IMR-90 (cell line): ENCODE measurements around the gene MESP2. TPM values are rescaled to one million over a fixed set of nuclear protein-coding genes. Genes with fewer than 3 reads are reported as not detected.

Experiments
- ATAC-seq: fragments of 200-7000 bp; cut with Tn5 transposase; 2 replicates; pipeline ENCODE4 v1.9.1; 2020; ENCODE audit warnings: low read depth, mild to moderate bottlenecking, moderate library complexity
- BruUV-seq: library from RNA; stranded (reverse); fragments of 400-500 nt; replicated peaks from 2 replicates; lab custom pipeline; 2021; lab: Mats Ljungman, UMichigan
- CTCF ChIA-PET: fragments of 300-600 bp; formaldehyde crosslinking; extraction: SDS; loops from one replicate; lab custom pipeline; 2021; ENCODE audit warnings: antibody characterized with exemption; lab: Yijun Ruan, JAX
- POLR2A ChIA-PET: fragments of 300-600 bp; sonication (Branson Sonifier 250); formaldehyde crosslinking; loops from one replicate; lab custom pipeline; 2022; ENCODE audit warnings: antibody characterized with exemption; ENCODE audit not compliant: unreplicated experiment; lab: Charles Lee
- DNase-seq: peaks from one replicate; pipeline ENCODE4 v3.0.0; 2013
- H2AFZ ChIP-seq: replicated peaks from 2 replicates; pipeline ENCODE3; 2013; ENCODE audit warnings: low read length, mild to moderate bottlenecking; ENCODE audit not compliant: poor library complexity
- H2AK5ac ChIP-seq: 2 replicates; pipeline ENCODE4 v1.6.1; 2013; ENCODE audit warnings: low read depth, low read length, inconsistent platforms
- H2AK9ac ChIP-seq: replicated peaks from 2 replicates; pipeline ENCODE3; 2013; ENCODE audit warnings: mild to moderate bottlenecking, low read depth, low read length, moderate library complexity; ENCODE audit not compliant: poor library complexity
- H2BK120ac ChIP-seq: 2 replicates; pipeline ENCODE4 v1.6.1; 2013; ENCODE audit warnings: low read depth, low read length, inconsistent platforms
- H2BK15ac ChIP-seq: 3 replicates; pipeline ENCODE4 v1.6.1; 2013; ENCODE audit warnings: low read depth, low read length, inconsistent platforms
- H2BK20ac ChIP-seq: 2 replicates; pipeline ENCODE4 v1.6.1; 2013; ENCODE audit warnings: low read depth, mild to moderate bottlenecking, inconsistent platforms, low read length, moderate library complexity
- H2BK5ac ChIP-seq: 2 replicates; pipeline ENCODE4 v1.6.1; 2013; ENCODE audit warnings: mild to moderate bottlenecking, low read depth, low read length, inconsistent platforms; ENCODE audit not compliant: poor library complexity, severe bottlenecking
- H3K14ac ChIP-seq: replicated peaks from 2 replicates; pipeline ENCODE4 v1.6.1; 2013; ENCODE audit warnings: low read depth, low read length, inconsistent platforms
- H3K18ac ChIP-seq: 2 replicates; pipeline ENCODE4 v1.6.1; 2013; ENCODE audit warnings: low read depth, low read length, control low read depth
- H3K23ac ChIP-seq: 2 replicates; pipeline ENCODE4 v1.6.1; 2013; ENCODE audit warnings: low read depth, low read length, inconsistent platforms
- H3K27ac ChIP-seq: 2 replicates; pipeline ENCODE4 v1.5.1; 2013; ENCODE audit warnings: mild to moderate bottlenecking, control low read depth, low read length; ENCODE audit not compliant: insufficient read depth
- H3K27me3 ChIP-seq: 2 replicates; pipeline ENCODE4 v1.6.1; 2013; ENCODE audit warnings: low read length; ENCODE audit not compliant: control insufficient read depth, insufficient read depth
- H3K36me3 ChIP-seq: 2 replicates; pipeline ENCODE4 v1.6.1; 2013; ENCODE audit warnings: low read length, mixed read lengths; ENCODE audit not compliant: control insufficient read depth, insufficient read depth
- H3K4ac ChIP-seq: 2 replicates; pipeline ENCODE4 v1.6.1; 2013; ENCODE audit warnings: low read depth, low read length, inconsistent platforms
- H3K4me1 ChIP-seq: 2 replicates; pipeline ENCODE4 v1.6.1; 2013; ENCODE audit warnings: low read length, mixed read lengths; ENCODE audit not compliant: control insufficient read depth, insufficient read depth
- H3K4me2 ChIP-seq: 2 replicates; pipeline ENCODE4 v1.6.1; 2013; ENCODE audit warnings: low read depth, mild to moderate bottlenecking, control low read depth, low read length, moderate library complexity
- H3K4me3 ChIP-seq: 2 replicates; pipeline ENCODE4 v1.5.1; 2013; ENCODE audit warnings: low read depth, mild to moderate bottlenecking, control low read depth, low read length, moderate library complexity; ENCODE audit not compliant: insufficient read depth
- H3K56ac ChIP-seq: 2 replicates; pipeline ENCODE4 v1.6.1; 2013; ENCODE audit warnings: low read length, inconsistent platforms; ENCODE audit not compliant: insufficient read depth; ENCODE audit errors: extremely low read depth
- H3K79me1 ChIP-seq, 2 experiments: 2 replicates each; pipeline ENCODE4 v1.6.1; 2013; ENCODE audit warnings: low read length in 2 of 2, inconsistent platforms in 1 of 2, low read depth in 1 of 2
- H3K9ac ChIP-seq: 2 replicates; pipeline ENCODE4 v1.6.1; 2013; ENCODE audit warnings: low read depth, low read length, control low read depth
- H3K9me1 ChIP-seq: 2 replicates; pipeline ENCODE4 v1.6.1; 2013; ENCODE audit warnings: low read length, inconsistent platforms; ENCODE audit not compliant: insufficient read depth
- H3K9me3 ChIP-seq: 2 replicates; pipeline ENCODE4 v1.6.1; 2013; ENCODE audit warnings: low read length; ENCODE audit not compliant: control insufficient read depth, insufficient read depth
- H4K20me1 ChIP-seq: 2 replicates; pipeline ENCODE4 v1.6.1; 2013; ENCODE audit warnings: low read length, inconsistent platforms; ENCODE audit not compliant: insufficient read depth
- H4K5ac ChIP-seq: 2 replicates; pipeline ENCODE4 v1.6.1; 2013; ENCODE audit warnings: mild to moderate bottlenecking, low read depth, low read length, control low read depth
- H4K8ac ChIP-seq, 2 experiments: 2 replicates each; pipeline ENCODE4 v1.6.1; 2013; ENCODE audit warnings: low read depth in 2 of 2, low read length in 2 of 2, control low read depth in 1 of 2, inconsistent platforms in 1 of 2
- H4K91ac ChIP-seq: 2 replicates; pipeline ENCODE4 v1.6.1; 2013; ENCODE audit warnings: low read depth, low read length, inconsistent platforms; ENCODE audit not compliant: insufficient read depth
- BHLHE40 ChIP-seq: fragments of 150-350 bp; IDR thresholded peaks from 2 replicates; pipeline ENCODE4 v1.6.1; 2016; ENCODE audit warnings: mild to moderate bottlenecking, low read depth, low read length
- CEBPB ChIP-seq: IDR thresholded peaks from 2 replicates; pipeline ENCODE4 v1.6.1; 2012; ENCODE audit warnings: low read depth, low read length, improper control_type of control experiment
- CHD1 ChIP-seq: IDR thresholded peaks from 2 replicates; pipeline ENCODE4 v1.6.1; 2012; ENCODE audit warnings: low read depth, low read length, improper control_type of control experiment
- ELK1 ChIP-seq: fragments of 150-350 bp; IDR thresholded peaks from 2 replicates; pipeline ENCODE4 v1.6.1; 2016; ENCODE audit warnings: low read depth, mild to moderate bottlenecking, low read length, moderate library complexity, borderline replicate concordance
- FOS ChIP-seq: fragments of 150-350 bp; IDR thresholded peaks from 2 replicates; pipeline ENCODE4 v1.6.1; 2016; ENCODE audit warnings: low read depth, low read length
- MAFK ChIP-seq: IDR thresholded peaks from 2 replicates; pipeline ENCODE4 v1.6.1; 2012; ENCODE audit warnings: low read depth, low read length, improper control_type of control experiment
- MAZ ChIP-seq: IDR thresholded peaks from 2 replicates; pipeline ENCODE4 v1.6.1; 2012; ENCODE audit warnings: low read depth, mild to moderate bottlenecking, low read length, improper control_type of control experiment, moderate library complexity, borderline replicate concordance
- MXI1 ChIP-seq: IDR thresholded peaks from 2 replicates; pipeline ENCODE4 v1.6.1; 2012; ENCODE audit warnings: low read depth, mild to moderate bottlenecking, low read length, moderate library complexity, borderline replicate concordance
- NFE2L2 ChIP-seq: fragments of 150-350 bp; IDR thresholded peaks from 2 replicates; pipeline ENCODE4 v1.6.1; 2016; ENCODE audit warnings: low read depth, mild to moderate bottlenecking, low read length
- POLR2A ChIP-seq: IDR thresholded peaks from 2 replicates; pipeline ENCODE4 v1.6.1; 2012; ENCODE audit warnings: mild to moderate bottlenecking, low read depth, low read length
- RAD21 ChIP-seq: IDR thresholded peaks from 2 replicates; pipeline ENCODE4 v1.6.1; 2012; ENCODE audit warnings: low read length, improper control_type of control experiment
- RCOR1 ChIP-seq: IDR thresholded peaks from 2 replicates; pipeline ENCODE4 v1.6.1; 2012; ENCODE audit warnings: mild to moderate bottlenecking, low read length, improper control_type of control experiment; ENCODE audit not compliant: insufficient replicate concordance
- RFX5 ChIP-seq: IDR thresholded peaks from 2 replicates; pipeline ENCODE4 v1.8.0; 2012; ENCODE audit warnings: low read depth, mild to moderate bottlenecking, low read length, moderate library complexity
- WGBS, 2 experiments: methylation state at CpG; one replicate each; pipeline versions ENCODE4 v1.1.5 to v1.1.7; 2013; ENCODE audit warnings: missing lambda C conversion rate in 2 of 2; ENCODE audit not compliant: insufficient read length in 1 of 2; ENCODE audit errors: extremely low coverage in 2 of 2; 5-methylcytosine and 5-hydroxymethylcytosine counted together
- dilution Hi-C: fragments of 300-500 bp; cut with HindIII; formaldehyde crosslinking; loops from one replicate; pipeline ENCODE4 v1.14.3; 2018; ENCODE audit warnings: low sequenced_read_pairs; ENCODE audit not compliant: unreplicated experiment
- in situ Hi-C: fragments of 300-500 bp; cut with MboI; formaldehyde crosslinking; loops from 3 replicates; pipeline ENCODE4 v1.14.3; 2019; ENCODE audit warnings: low sequenced_read_pairs, inconsistent platforms, mixed read lengths
- intact Hi-C: fragments of 100-400 bp; cut with micrococcal nuclease; formaldehyde crosslinking; loops from 2 replicates; pipeline ENCODE4 v1.10.0; 2022
- polyA plus RNA-seq, 3 experiments: library from polyadenylated mRNA; depleted of rRNA; stranded (reverse); fragments of >200 nt; gene quantifications; 2 replicates each; pipeline ENCODE4 v1.2.3, GENCODE V29; 2012; ENCODE audit warnings: low replicate concordance in 1 of 3
- total RNA-seq: library from RNA; depleted of rRNA; stranded (reverse); fragments of >200 nt; gene quantifications from 2 replicates; pipeline ENCODE4 v1.2.3, GENCODE V29; 2012

The MESP2 gene
- total and polyA plus RNA-seq, 2 of the 4 experiments (the other 2 are of a cell fraction): 0.18 to 0.32 TPM

DNA sequence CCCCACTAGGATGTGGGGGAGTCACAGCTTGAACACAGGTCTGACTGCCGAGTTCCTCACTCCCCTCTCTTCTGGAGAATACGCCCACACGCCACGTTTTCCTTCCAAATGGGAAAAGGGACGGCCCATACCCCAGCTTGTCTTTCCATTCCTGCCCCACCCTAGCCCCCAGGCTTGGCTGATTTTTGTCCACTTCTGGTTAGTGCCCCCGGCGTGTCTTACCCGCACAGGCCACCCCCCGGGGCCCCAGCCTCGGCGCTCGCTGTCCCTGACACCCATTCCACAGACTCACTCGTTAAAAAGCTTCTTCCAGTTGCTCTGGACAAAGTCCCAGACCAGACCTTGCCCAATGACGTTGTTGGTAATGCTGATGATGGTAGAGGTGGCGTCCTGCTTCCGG is 14.5 kb downstream of the MESP2 start:
- dilution Hi-C loops (no loop called here), in situ Hi-C loops (no loop called here), intact Hi-C loops (no loop called here)
- no peak overlapping the region for H2AK5ac ChIP-seq
- H3K36me3 ChIP-seq: peaks cover 30% of the 10 kb centered on the region
- H3K4me2 ChIP-seq: no peak overlapping the region
- no peak overlapping the region for H3K4me3 ChIP-seq
- H2BK15ac ChIP-seq: no peak overlapping the region
- CTCF ChIA-PET: no interaction called here
- no peak overlapping the region for H2AFZ ChIP-seq
- ATAC-seq (no peak), DNase-seq (no peak)
- H4K91ac ChIP-seq: no peak overlapping the region
- H3K27me3 ChIP-seq: no peaks in the 10 kb centered on the region
- no peak overlapping the region for H3K18ac ChIP-seq
- no peak for TF ChIP-seq RCOR1
- TF ChIP-seq FOS: no peak
- no peak for TF ChIP-seq ELK1
- TF ChIP-seq NFE2L2: no peak
- TF ChIP-seq RAD21: no peak
- TF ChIP-seq BHLHE40: no peak
- TF ChIP-seq RFX5: no peak
- no peak for TF ChIP-seq CEBPB
- no peak for TF ChIP-seq CHD1
- no peak for TF ChIP-seq MXI1
- no peak for TF ChIP-seq MAFK
- TF ChIP-seq POLR2A: no peak
- TF ChIP-seq MAZ: no peak
- 98% methylated on average over 9 of the region's 16 CpGs; no CpG with 5 or more reads in 1 of the 2 experiments for WGBS, 2 experiments
- no peak overlapping the region for H3K4ac ChIP-seq
- no peak overlapping the region for H2BK5ac ChIP-seq
- H3K23ac ChIP-seq: no peak overlapping the region
- POLR2A ChIA-PET: no interaction called here
- no peak overlapping the region for H4K8ac ChIP-seq
- H3K9me3 ChIP-seq: peaks cover 3% of the 10 kb centered on the region; the same call in 1 of the 2 replicates
- BruUV-seq: no TSS peak
- H3K27ac ChIP-seq: no peak overlapping the region
- peaks cover 5% of the 10 kb centered on the region for H3K4me1 ChIP-seq
- H2BK20ac ChIP-seq: no peak overlapping the region
- 0 out of 2 replicates have a peak, but pooled peaks cover 5% of the 10 kb centered on the region for H3K9me1 ChIP-seq
- H3K56ac ChIP-seq: no peak overlapping the region
- H4K20me1 ChIP-seq: no peaks in the 10 kb centered on the region
- no peak overlapping the region for H2AK9ac ChIP-seq
- H3K79me1 ChIP-seq: no peaks in the 10 kb centered on the region
- H3K14ac ChIP-seq: no peak overlapping the region
- H3K9ac ChIP-seq: no peak overlapping the region
- no peak overlapping the region for H2BK120ac ChIP-seq
- H4K5ac ChIP-seq: no peak overlapping the region
